ENCODE data around the gene P2RX3.

P2RX3 gene

DNA sequence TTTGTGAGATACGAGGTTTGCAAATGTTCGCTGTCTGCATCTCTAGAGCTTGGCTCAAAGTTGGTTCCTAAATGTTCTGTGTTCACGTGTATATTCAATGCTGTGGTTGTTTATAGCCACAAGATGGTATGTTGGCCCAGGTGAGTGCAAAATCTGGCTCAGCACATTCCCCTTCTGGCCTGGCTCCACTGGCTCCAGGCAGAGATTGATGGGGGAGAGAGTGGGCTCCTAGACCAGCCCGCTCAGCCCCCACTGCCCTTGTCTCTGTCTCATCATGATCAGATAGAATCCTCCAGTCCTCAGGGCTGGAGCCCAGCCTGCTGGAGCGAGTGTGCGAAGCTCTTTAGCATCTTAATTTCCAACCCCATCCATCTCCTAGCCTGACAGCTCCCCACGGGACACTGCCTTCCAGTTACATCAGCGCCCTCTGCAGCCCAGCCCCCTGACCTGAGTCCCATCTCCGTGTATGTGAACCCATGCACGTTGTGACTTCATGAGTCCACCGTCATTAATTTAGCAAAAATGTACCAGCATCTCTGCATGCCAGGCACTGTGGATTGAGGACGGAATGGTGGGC, 2.0 kb downstream of the P2RX3 start (continued):
- TF ChIP-seq, protein P1, sequence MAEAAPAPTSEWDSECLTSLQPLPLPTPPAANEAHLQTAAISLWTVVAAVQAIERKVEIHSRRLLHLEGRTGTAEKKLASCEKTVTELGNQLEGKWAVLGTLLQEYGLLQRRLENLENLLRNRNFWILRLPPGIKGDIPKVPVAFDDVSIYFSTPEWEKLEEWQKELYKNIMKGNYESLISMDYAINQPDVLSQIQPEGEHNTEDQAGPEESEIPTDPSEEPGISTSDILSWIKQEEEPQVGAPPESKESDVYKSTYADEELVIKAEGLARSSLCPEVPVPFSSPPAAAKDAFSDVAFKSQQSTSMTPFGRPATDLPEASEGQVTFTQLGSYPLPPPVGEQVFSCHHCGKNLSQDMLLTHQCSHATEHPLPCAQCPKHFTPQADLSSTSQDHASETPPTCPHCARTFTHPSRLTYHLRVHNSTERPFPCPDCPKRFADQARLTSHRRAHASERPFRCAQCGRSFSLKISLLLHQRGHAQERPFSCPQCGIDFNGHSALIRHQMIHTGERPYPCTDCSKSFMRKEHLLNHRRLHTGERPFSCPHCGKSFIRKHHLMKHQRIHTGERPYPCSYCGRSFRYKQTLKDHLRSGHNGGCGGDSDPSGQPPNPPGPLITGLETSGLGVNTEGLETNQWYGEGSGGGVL (tag by site-specific recombination; IDR thresholded peaks at IDR 0.05) = no peak
- TF ChIP-seq ZNF18 (tag by site-specific recombination; IDR thresholded peaks at IDR 0.05) = no peak
- no peak for TF ChIP-seq FEZF1 (tag by site-specific recombination; IDR thresholded peaks at IDR 0.05)
- no peak for TF ChIP-seq ZBTB48 (tag by site-specific recombination; IDR thresholded peaks at IDR 0.05)
- TF ChIP-seq IKZF3 (tag by site-specific recombination; IDR thresholded peaks at IDR 0.05) = no peak
- TF ChIP-seq ZNF416 (tag by site-specific recombination; IDR thresholded peaks at IDR 0.05) = no peak
- 0 out of 2 replicates have a peak, but pooled peaks have one; percentile 27 for TF ChIP-seq ZNF2 (tag by site-specific recombination; IDR thresholded peaks at IDR 0.05)
- TF ChIP-seq MEIS1 (CRISPR knock-in tag; IDR thresholded peaks at IDR 0.05; ENCODE audit: borderline replicate concordance) = peak; percentile 77

GRCh38 chr11:57341250-57341808, 3.2 kb downstream of the P2RX3 start:
- no peaks in the 10 kb centered on the region for H3K36me3 ChIP-seq (ENCODE audit: control insufficient read depth in 2 of 2, insufficient read depth in 1 of 2, low read length in 2 of 2)
- H3K4me1 ChIP-seq (ENCODE audit: control insufficient read depth, insufficient read depth, low read length) = no peaks in the 10 kb centered on the region
- TF ChIP-seq ZNF701 (tag by site-specific recombination; IDR thresholded peaks at IDR 0.05) (no peak), ZNF548 (tag by site-specific recombination; IDR thresholded peaks at IDR 0.05) (no peak)
- H3K9me3 ChIP-seq (ENCODE audit: control insufficient read depth, insufficient read depth, low read depth, low read length) = no peaks in the 10 kb centered on the region
- no peak overlapping the region for H3K27ac ChIP-seq (ENCODE audit: extremely low read depth, low read depth, low read length)
- ChIA-PET CTCF (interaction anchor here (0.6 to 1.7 kb wide), 6 partner anchors 10 to 354 kb away, joined by 3 to 7 read pairs (median 4); no protein-coding TSS in a partner anchor), POLR2A (no interaction called here)
- H3K4me3 ChIP-seq (ENCODE audit: low read depth, low read length) = no peak overlapping the region

DNA sequence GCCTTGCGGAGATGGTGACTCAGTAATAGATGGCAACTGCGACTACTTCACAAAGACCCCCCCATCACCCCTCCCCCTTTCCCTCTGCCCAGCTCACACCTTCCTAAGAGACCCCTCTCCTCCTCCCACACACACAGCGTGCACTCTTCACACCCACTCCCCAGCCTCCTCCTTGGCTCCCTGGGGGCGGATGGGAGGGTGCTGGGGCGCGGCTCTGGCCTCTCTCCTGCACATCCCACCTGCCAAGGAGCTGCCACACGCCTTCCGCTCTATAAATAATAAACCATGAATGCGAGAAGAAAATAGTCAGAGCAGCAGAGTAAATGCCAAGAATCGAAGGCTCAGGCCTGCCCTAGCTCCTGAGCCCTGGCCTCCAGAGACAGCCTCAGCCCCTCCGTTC, 4.5 kb downstream of the P2RX3 start:
- TF ChIP-seq ZNF664 (tag by site-specific recombination; IDR thresholded peaks at IDR 0.05) = no peak
- TF ChIP-seq ZNF776 (tag by site-specific recombination; IDR thresholded peaks at IDR 0.05; ENCODE audit: borderline replicate concordance) = no peak
- no peak for TF ChIP-seq ZNF223 (tag by site-specific recombination; IDR thresholded peaks at IDR 0.05)
- TF ChIP-seq, protein P2, sequence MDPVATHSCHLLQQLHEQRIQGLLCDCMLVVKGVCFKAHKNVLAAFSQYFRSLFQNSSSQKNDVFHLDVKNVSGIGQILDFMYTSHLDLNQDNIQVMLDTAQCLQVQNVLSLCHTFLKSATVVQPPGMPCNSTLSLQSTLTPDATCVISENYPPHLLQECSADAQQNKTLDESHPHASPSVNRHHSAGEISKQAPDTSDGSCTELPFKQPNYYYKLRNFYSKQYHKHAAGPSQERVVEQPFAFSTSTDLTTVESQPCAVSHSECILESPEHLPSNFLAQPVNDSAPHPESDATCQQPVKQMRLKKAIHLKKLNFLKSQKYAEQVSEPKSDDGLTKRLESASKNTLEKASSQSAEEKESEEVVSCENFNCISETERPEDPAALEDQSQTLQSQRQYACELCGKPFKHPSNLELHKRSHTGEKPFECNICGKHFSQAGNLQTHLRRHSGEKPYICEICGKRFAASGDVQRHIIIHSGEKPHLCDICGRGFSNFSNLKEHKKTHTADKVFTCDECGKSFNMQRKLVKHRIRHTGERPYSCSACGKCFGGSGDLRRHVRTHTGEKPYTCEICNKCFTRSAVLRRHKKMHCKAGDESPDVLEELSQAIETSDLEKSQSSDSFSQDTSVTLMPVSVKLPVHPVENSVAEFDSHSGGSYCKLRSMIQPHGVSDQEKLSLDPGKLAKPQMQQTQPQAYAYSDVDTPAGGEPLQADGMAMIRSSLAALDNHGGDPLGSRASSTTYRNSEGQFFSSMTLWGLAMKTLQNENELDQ (tag by site-specific recombination; IDR thresholded peaks at IDR 0.05; ENCODE audit: low read depth) = no peak
- no peak for TF ChIP-seq ZNF549 (tag by site-specific recombination; IDR thresholded peaks at IDR 0.05)
- TF ChIP-seq EGR2 (tag by site-specific recombination; IDR thresholded peaks at IDR 0.05; ENCODE audit: low read depth) = peak; percentile 91
- TF ChIP-seq ZFHX2 (tag by site-specific recombination; conservative IDR thresholded peaks at IDR 0.05) = peak; percentile 89
- no peak for TF ChIP-seq ZBTB1 (tag by site-specific recombination; IDR thresholded peaks at IDR 0.05)
- no peak for TF ChIP-seq ZNF677 (tag by site-specific recombination; IDR thresholded peaks at IDR 0.05)
- TF ChIP-seq YY1 (tag by site-specific recombination; IDR thresholded peaks at IDR 0.05) = no peak
- CTCF ChIA-PET = interaction anchor here (0.6 to 1.8 kb wide), 5 partner anchors 11 to 301 kb away, joined by 3 to 5 read pairs (median 3); no protein-coding TSS in a partner anchor

More for the DNA sequence above, 4.5 kb downstream of the P2RX3 start:
- no peaks in the 10 kb centered on the region for H3K4me1 ChIP-seq (ENCODE audit: control insufficient read depth, insufficient read depth, low read length)
- H3K9me3 ChIP-seq (ENCODE audit: control insufficient read depth, insufficient read depth, low read depth, low read length) = no peaks in the 10 kb centered on the region
- no peak overlapping the region for H3K27ac ChIP-seq (ENCODE audit: extremely low read depth, low read depth, low read length)
- no peak overlapping the region for H3K4me3 ChIP-seq (ENCODE audit: low read depth, low read length)
- POLR2A ChIA-PET = no interaction called here
- H3K36me3 ChIP-seq (ENCODE audit: control insufficient read depth in 2 of 2, insufficient read depth in 1 of 2, low read length in 2 of 2) = no peaks in the 10 kb centered on the region
